Measurements from ENCODE around the gene GALNT14.

Gene GALNT14

DNA sequence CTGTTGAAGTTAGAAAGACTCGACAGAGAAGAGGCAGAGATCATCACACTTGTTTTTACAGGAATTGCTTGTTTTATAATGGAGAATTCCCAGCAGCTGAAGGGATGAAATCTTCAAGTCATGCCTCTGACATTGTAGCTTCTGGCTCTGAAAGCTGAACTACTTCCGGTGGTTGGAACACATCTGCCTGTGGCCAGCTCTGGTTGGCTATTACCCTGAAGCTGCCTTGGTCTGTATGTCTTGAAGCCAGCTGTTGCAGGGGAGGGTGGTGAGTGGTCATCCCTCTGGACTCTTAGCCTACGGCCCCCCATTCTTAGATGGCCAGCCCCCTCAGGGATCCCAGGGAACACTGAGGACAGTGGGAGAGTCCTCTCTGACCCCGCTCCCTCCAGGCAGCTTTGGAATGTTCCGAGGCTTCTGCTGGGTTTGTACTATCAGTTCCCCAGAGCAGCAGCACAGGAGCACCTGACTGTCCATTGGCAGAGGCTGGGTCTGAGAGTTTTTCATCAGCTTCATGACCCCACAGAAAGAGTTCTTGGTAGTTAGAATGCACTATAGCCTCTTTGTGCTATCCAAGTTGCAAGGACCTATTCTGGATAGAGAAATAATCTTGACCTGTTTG is 243.6 kb downstream of the GALNT14 start:
- H3K4me3 ChIP-seq (ENCODE audit: low read length), result no peak overlapping the region
- no peak for DNase-seq (ENCODE audit: low read depth, low spot score)

DNA sequence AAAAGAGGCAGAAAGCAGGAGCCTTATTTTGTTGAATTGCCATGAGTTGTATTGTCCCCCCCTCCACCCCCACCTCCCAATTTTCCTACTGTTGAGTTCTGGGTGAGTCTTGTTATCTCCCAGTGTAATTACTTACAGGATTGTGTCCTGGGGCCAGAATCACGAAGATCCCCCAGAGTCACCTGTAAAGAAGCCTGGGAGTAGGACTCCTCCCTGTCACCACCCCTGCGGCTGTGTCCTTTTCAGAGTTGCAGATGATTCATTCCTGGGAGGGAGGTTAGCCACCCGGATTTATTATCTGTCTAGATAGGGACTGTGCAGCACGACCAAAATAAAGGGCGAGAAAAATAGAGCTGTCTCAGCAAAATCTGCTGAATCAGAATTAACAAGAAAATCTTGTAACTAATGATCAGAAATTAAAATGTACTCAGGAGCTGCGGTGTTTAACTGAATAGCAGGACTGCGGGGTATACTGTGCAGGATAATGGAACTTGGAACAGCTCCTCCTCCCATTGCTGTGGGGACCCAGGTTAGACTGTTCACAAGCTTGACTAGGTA is 249.3 kb downstream of the GALNT14 start:
- H3K4me3 ChIP-seq (ENCODE audit: low read length), result no peak overlapping the region
- DNase-seq (ENCODE audit: low read depth, low spot score), result no peak

DNA sequence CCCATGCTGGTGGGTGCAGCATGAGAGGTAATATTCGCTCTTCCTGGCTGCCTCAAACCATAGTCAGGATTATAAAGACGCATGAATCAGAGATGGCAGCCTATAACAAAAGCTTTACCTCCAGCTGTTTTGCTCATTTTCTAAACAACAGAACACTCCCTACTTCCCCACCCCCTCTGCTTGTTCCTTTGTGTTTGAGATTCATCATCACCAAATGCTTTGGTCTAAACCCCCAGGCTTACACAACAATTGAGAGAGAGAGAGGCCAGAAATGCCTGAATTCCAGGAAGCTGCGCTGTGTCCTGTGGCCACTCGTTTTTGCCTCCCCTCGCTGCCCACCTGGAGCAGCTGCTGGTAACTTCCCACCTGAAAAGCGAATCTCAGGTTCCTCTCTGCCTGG is 252.2 kb downstream of the GALNT14 start:
- H3K4me3 ChIP-seq (ENCODE audit: low read length), result no peak overlapping the region
- no peak for DNase-seq (ENCODE audit: low read depth, low spot score)

DNA sequence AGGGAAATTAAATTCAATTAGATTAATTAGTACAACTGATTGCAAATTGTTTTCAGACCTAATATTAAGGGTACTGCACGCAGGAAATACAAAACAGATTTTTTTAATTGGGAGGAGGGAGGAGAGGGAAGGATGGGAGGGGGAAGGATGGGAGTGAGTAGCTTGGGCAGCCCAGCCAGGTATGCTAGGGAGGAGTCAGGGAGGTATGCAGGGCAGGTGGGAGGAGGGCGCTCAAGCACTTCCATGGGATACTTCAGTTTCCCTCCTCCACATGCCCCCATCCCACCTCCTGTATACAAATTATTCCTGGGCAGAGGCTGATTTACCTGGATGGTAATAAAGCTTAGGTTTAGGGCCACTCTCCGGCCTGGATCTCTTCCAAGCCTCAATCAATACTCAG is 254.4 kb downstream of the GALNT14 start:
- no peak overlapping the region for H3K4me3 ChIP-seq (ENCODE audit: low read length)
- no peak for DNase-seq (ENCODE audit: low read depth, low spot score)

DNA sequence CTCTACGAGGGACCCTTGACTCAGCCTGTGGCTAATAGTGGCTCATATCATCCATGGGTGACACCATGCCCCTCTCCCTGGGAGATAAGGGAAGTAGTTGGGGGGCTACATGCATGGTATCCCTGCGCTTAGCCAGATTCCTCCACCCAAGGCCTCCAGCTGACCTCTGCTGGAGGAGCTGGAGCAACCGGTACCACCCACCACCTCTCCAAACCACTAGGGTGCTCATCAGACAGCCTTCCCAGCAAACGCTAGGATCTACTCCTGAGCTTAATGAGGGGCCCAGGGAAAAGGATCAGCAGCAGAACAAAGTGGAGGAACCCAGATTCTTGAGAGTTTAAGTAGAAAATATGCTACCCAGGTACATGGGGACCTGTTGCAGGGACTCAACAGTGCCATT is 255.1 kb downstream of the GALNT14 start:
- no peak for DNase-seq (ENCODE audit: low read depth, low spot score)
- H3K4me3 ChIP-seq (ENCODE audit: low read length), result no peak overlapping the region

DNA sequence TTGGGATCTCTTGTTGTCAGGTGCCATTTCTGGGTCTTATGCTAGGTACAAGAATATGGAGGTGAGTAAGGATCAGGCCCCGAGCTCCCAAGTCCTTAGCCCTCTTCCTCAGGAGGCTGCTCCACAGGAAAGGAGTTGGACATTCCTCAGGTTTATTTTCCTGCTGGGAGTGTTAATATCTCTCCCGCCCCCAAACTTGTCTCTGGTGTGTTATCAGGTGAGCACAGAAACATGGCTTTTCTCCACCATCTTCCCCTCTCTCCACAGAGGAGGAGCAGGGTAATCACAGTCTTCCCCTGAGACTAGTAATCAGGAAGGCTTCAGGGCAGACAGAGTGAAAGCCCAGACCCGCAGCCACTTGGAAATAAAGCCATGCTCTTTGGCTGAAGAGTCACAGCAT is 257.7 kb downstream of the GALNT14 start:
- H3K4me3 ChIP-seq (ENCODE audit: low read length), result no peak overlapping the region
- no peak for DNase-seq (ENCODE audit: low read depth, low spot score)

DNA sequence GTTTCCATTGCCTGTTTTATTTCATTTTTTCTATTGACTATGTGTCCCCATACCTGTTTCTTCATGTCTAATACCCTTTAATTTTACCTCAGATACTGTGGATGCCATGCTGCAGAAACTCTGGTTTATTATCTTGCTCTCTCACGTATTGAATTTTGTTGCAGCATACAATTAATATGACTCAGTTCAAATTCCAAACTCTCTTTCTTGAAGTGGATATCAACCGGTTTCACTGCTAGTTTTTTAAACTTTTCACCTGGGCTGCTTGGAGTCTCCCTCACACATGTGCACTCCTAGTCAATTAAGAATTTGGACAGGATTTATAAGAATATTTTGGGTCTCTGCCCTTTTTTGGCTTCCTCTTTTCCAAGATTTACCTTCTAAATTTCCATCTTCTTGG is 260.4 kb downstream of the GALNT14 start:
- no peak for DNase-seq (ENCODE audit: low read depth, low spot score)
- H3K4me3 ChIP-seq (ENCODE audit: low read length), result no peak overlapping the region

DNA sequence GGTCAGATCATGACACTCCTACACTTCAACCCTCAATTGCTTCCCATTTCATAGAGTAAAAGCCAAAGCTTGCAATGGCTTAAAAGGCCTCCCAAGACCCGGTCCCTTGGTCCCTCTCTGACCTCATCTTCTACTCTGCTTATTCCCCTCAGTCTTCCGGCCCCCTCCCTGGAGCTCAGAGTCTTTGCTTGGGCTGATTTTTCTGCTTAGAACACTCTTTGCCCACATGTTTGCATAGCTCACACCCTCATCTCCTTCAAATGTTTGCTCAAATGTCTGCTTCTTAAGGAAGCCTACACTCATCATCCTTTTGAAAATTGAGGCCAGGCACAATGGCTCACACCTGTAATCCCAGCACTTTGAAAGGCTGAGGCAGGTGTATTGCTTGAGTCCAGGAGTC is 265.4 kb downstream of the GALNT14 start:
- no peak for DNase-seq (ENCODE audit: low read depth, low spot score)
- no peak overlapping the region for H3K4me3 ChIP-seq (ENCODE audit: low read length)

DNA sequence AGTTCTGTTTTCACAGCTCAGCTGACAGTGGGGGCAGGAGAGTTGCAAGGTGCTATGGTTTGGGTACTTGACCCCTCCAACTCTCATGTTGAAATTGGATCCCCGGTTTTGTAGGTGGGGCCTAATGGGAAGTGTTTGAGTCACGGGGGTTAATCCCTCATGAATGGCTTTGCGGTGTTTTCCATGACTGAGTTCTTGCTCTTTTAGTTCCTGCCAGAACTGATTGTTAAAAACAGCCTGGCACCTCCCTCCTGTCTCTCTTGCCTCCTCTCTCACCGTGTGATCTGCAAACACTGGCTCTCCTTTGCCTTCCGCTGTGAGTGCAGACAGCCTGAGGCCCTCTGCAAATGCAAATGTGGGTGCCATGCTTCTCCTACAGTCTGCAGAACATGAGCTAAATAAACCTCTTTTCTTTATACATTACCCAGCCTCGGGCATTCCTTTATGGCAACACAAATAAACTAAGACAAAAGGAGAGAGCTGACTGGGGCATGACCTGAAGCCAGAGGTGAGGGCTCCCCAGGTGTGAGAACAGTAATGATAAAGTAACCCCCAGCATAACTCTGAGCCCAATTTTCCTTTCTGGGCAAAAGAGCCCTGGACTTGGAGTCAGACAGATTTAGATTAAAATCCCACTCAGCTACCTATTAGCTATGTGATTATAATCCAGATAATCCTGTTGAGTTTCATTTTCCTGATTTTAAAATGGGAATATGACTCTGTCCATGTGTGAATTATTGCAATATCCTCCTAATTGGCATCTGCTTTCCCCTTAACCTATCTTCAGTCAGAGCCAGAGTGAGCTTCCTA is 266.1 kb downstream of the GALNT14 start:
- no peak for DNase-seq (ENCODE audit: low read depth, low spot score)
- no peak overlapping the region for H3K4me3 ChIP-seq (ENCODE audit: low read length)

DNA sequence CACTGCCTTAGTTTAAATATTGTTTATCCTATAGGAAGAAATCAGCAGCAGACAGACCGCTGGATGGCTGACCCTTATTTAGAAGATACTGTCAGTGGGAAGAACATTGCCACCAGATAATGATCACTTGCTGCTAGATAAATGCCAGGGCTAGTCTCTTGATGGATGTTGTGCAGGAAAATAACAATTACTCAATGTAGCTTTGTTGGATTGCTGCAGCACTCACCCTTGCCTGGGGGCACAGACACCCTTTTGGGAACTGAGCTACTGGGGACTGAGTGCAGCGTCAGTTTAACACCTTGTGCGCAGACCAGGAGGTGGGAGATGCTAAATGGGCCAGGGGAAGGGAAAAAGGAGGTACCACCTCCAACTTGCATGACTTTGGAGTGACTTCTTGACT is 266.8 kb downstream of the GALNT14 start:
- no peak overlapping the region for H3K4me3 ChIP-seq (ENCODE audit: low read length)
- no peak for DNase-seq (ENCODE audit: low read depth, low spot score)

DNA sequence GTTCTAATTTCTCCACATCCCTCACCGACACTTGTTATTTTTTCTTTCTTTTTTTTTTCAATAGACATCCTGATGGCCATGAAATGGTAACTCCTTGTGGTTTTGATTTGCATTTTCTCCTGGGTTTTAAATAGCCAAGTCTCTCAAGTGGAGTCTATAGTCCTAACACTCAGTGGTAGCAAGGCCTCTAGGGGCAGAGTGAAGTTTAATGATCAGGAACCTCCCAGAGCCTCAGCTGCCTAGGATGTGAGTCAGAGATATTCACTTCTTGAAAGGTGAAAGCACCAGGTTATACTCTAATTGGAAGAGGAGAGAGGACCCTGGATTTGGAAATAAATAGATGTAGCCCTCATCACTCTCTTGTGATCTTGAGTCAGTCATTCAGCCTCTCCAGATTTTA is 268.3 kb downstream of the GALNT14 start:
- no peak for DNase-seq (ENCODE audit: low read depth, low spot score)
- no peak overlapping the region for H3K4me3 ChIP-seq (ENCODE audit: low read length)

DNA sequence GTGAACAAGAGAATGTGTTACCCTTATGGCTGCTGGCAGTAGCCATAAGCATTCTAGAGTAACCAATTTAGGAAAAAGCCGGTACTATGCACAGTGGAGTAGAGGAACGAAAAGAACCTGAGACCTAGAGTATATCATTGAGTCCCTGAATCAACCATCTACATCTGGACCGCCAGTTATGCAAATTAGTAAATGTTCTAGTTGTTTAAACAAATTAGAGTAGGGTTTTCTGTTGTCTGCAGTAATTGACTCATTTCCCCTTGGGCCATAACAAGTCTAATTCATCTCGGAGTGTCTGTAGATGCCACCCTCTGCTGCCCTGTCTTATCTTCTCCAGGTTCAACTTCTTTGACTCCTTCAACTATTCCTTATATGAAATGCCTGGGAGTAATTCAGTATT is 270.9 kb downstream of the GALNT14 start:
- no peak overlapping the region for H3K4me3 ChIP-seq (ENCODE audit: low read length)
- no peak for DNase-seq (ENCODE audit: low read depth, low spot score)

DNA sequence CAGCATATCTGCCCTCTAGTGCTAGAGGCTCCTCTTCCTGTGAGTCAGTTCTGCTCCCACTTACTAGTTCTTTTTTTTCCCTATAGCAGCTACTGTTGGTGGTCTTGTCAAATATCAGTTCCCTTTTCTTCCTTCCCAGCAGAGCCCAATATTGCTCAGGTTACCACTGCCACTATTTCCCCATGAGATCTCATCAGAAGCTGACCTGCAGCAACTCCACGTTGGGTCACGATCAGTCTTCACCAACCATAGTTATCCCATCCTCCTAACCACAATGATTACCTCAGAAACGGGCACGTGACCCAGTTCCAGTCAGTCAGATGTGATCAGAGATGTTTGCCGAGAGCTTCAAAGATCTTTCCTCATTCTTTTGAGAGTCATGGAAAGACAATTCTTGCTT is 271.3 kb downstream of the GALNT14 start:
- no peak for DNase-seq (ENCODE audit: low read depth, low spot score)
- H3K4me3 ChIP-seq (ENCODE audit: low read length), result no peak overlapping the region

DNA sequence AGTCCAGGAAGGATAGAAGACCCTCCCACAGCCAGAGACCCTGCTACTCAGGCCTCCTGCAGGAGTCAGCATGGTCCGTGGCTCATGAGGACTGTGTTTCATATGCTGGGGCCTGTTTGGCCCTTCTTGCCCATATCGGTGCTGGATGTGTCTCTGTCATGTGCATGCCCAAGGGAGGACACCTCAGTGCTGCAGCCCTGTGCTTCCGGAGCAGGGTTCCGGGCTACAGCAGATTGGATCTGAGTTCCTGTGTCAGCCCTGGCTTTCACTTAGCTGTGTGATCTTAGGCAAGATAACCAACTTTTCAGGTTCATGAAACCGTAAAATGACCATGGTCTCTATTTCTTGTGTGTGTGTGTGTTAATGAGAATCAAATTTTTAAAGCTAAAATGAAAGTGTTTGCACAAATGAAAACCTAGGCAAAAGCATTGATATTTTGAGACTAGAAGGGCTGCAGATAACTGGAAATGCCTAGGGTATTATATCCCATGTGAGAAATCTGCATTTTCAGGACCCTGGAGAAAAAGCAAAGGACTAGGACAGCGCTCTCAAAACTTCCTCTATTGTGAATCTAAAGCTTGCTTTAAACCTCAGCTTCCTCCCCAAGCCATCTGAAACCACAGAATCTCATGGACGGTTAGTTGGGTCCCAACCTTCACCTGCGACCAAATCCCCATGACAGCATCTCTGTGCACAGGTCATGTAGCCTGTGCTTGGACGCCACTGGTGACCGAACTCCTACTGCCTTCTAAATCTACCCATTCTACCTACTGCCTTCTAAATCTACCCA is 272.2 kb downstream of the GALNT14 start:
- H3K4me3 ChIP-seq (ENCODE audit: low read length), result no peak overlapping the region
- DNase-seq (ENCODE audit: low read depth, low spot score), result peak; percentile 47

DNA sequence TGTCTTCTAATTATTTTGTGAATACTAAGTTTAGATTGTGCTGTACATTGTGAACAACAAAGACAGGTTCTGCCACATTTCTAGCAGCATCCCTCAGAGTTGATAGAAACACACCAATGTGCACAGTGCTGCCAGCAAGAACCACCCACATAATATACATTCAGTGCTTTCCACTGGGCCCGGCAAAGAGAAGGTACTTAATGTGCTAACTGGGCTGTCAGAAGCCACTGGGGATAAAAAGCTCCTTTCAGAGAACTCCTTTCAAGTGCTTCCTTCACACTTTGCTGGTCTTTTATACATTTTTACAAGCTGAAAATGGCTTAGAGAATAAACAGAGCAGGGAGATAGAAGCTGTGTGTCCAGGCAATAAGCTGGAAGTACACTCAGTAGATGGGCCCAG is 273.0 kb downstream of the GALNT14 start:
- no peak for DNase-seq (ENCODE audit: low read depth, low spot score)
- no peak overlapping the region for H3K4me3 ChIP-seq (ENCODE audit: low read length)

DNA sequence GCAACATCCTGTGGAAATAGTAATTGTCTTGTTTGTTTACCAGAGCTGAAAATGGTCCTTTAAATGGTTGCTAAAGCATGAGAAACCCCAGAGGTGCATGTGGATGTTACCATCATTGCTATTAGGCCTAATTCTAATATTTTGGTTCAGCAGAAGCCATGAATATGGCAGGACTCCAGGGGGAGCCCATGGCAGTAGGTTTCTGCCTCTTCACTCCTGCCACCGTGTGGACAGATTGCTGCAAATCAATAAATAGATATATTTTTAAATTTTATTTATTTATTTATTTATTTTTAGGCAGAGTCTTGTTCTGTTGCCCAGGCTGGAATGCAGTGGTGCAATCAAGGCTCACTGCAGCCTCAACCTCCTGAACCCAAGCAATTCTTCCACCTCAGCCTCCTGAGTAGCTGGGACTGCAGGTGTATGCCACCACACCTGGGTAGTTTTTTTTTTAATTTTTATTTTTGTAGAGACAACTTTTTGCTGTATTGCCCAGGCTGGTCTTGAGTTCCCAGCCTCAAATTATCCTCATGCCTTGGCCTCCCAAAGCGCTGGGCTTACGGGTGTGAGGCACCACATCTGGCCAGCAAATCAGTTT is 276.1 kb downstream of the GALNT14 start:
- no peak overlapping the region for H3K4me3 ChIP-seq (ENCODE audit: low read length)
- DNase-seq (ENCODE audit: low read depth, low spot score), result peak; percentile 46

DNA sequence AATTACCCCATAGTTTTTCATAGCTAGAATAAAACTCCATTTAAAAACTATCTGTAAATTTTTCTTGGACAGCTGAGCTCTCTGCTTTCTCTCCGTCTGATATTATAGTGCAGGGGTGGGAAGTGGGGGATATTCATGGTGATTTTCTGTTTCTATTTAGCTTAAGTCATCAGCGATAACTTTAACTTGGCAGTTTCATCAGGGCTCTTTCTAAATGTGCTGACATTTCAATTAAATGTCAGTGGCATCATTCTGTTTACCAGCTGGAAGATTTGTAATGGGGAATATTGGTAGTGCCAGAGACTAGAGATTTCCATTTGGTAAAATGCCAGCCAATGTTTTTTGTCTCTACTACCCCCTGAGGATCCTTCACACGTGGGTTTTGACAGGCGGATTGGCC is 277.5 kb downstream of the GALNT14 start:
- H3K4me3 ChIP-seq (ENCODE audit: low read length), result no peak overlapping the region
- no peak for DNase-seq (ENCODE audit: low read depth, low spot score)

Data from Jurkat, Clone E6-1 (cell line).